Activated naive CD4-positive, alpha-beta T cell treated with anti-CD3 and anti-CD28 coated beads, Interleukin-2, amount 50 U/mL, for 24 hours (primary cell): ENCODE measurements around the gene RAET1G.
"Not testable (repeated sequence)": the region's sequence is repeated elsewhere in the genome, so short reads cannot be mapped to it uniquely, and the experiment has no call there.

ENCODE experiments used
- H3K27ac Mint-ChIP-seq: one replicate; pipeline ENCODE4 v1.8.0; 2021; ENCODE audit warnings: mild to moderate bottlenecking, mixed read lengths
- H3K27me3 Mint-ChIP-seq: one replicate; pipeline ENCODE4 v1.8.0; 2021; ENCODE audit warnings: mixed read lengths
- H3K36me3 Mint-ChIP-seq: one replicate; pipeline ENCODE4 v1.8.0; 2021; ENCODE audit warnings: mixed read lengths
- H3K4me1 Mint-ChIP-seq: one replicate; pipeline ENCODE4 v1.8.0; 2021; ENCODE audit warnings: mixed read lengths
- H3K4me3 Mint-ChIP-seq: one replicate; pipeline ENCODE4 v1.8.0; 2021; ENCODE audit warnings: mild to moderate bottlenecking, mixed read lengths
- H3K9me3 Mint-ChIP-seq: one replicate; pipeline ENCODE4 v1.8.0; 2021; ENCODE audit warnings: mixed read lengths

RAET1G gene

GRCh38 chr6:149899926-149900619, 22.8 kb downstream of the RAET1G start:
- Mint-ChIP-seq H3K36me3 (no peaks in the 10 kb centered on the region), H3K27ac (no peak overlapping the region), H3K9me3 (no peaks in the 10 kb centered on the region), H3K4me3 (no peak overlapping the region), H3K27me3 (peaks cover 3% of the 10 kb centered on the region), H3K4me1 (peaks cover 11% of the 10 kb centered on the region)

GRCh38 chr6:149899486-149899885, 23.4 kb downstream of the RAET1G start:
- Mint-ChIP-seq H3K36me3 (no peaks in the 10 kb centered on the region), H3K27ac (no peak overlapping the region), H3K27me3 (peaks cover 3% of the 10 kb centered on the region), H3K4me1 (peaks cover 11% of the 10 kb centered on the region), H3K9me3 (no peaks in the 10 kb centered on the region), H3K4me3 (no peak overlapping the region)

- no peaks in the 10 kb centered on the region for H3K9me3 Mint-ChIP-seq
- H3K27ac Mint-ChIP-seq = no peak overlapping the region
- H3K4me1 Mint-ChIP-seq = peaks cover 11% of the 10 kb centered on the region
- no peaks in the 10 kb centered on the region for H3K36me3 Mint-ChIP-seq
- no peak overlapping the region for H3K4me3 Mint-ChIP-seq
- peaks cover 3% of the 10 kb centered on the region for H3K27me3 Mint-ChIP-seq
Observed at GRCh38 chr6:149898966-149899365, 24.0 kb downstream of the RAET1G start.

GRCh38 chr6:149897855-149898744, 24.8 kb downstream of the RAET1G start, which contains the start of gene RAET1E:
Gene RAET1E, minus strand, starts transcription at chr6:149898113. Its CDS starts 7,212 bp downstream, at chr6:149890901.
- Mint-ChIP-seq H3K27ac (no peak within 1 kb of the TSS), H3K4me1 (peaks cover 11% of the 10 kb centered on the region), H3K4me3 (no peak within 1 kb of the TSS), H3K9me3 (no peaks in the 10 kb centered on the region), H3K27me3 (peaks cover 3% of the 10 kb centered on the region), H3K36me3 (no peaks in the 10 kb centered on the region)

- Mint-ChIP-seq H3K9me3 (no peaks in the 10 kb centered on the region), H3K27ac (no peak overlapping the region), H3K36me3 (no peaks in the 10 kb centered on the region), H3K4me1 (peaks cover 11% of the 10 kb centered on the region), H3K4me3 (no peak overlapping the region), H3K27me3 (no peaks in the 10 kb centered on the region)
Observed at GRCh38 chr6:149897015-149897697, 25.8 kb downstream of the RAET1G start.

- Mint-ChIP-seq H3K4me3 (no peak overlapping the region), H3K36me3 (no peaks in the 10 kb centered on the region), H3K27me3 (no peaks in the 10 kb centered on the region), H3K9me3 (no peaks in the 10 kb centered on the region), H3K27ac (no peak overlapping the region), H3K4me1 (peaks cover 11% of the 10 kb centered on the region)
Observed at GRCh38 chr6:149896491-149896890, 26.4 kb downstream of the RAET1G start.

- H3K27me3 Mint-ChIP-seq = no peaks in the 10 kb centered on the region
- no peak overlapping the region for H3K27ac Mint-ChIP-seq
- peaks cover 11% of the 10 kb centered on the region for H3K4me1 Mint-ChIP-seq
- no peaks in the 10 kb centered on the region for H3K9me3 Mint-ChIP-seq
- H3K36me3 Mint-ChIP-seq = no peaks in the 10 kb centered on the region
- H3K4me3 Mint-ChIP-seq = no peak overlapping the region
Observed at GRCh38 chr6:149895833-149896271, 27.1 kb downstream of the RAET1G start.

- Mint-ChIP-seq H3K36me3 (no peaks in the 10 kb centered on the region), H3K4me3 (no peak overlapping the region), H3K27me3 (no peaks in the 10 kb centered on the region), H3K9me3 (no peaks in the 10 kb centered on the region), H3K27ac (no peak overlapping the region), H3K4me1 (peaks cover 11% of the 10 kb centered on the region)
Observed at GRCh38 chr6:149895048-149895590, 27.8 kb downstream of the RAET1G start.

- peaks cover 11% of the 10 kb centered on the region for H3K4me1 Mint-ChIP-seq
- not testable (repeated sequence) for H3K9me3 Mint-ChIP-seq, H3K27ac Mint-ChIP-seq
Observed at GRCh38 chr6:149891864-149892263, 31.1 kb downstream of the RAET1G start.

GRCh38 chr6:149891259-149891658, 31.7 kb downstream of the RAET1G start:
- Mint-ChIP-seq H3K4me3 (no peak overlapping the region), H3K9me3 (no peaks in the 10 kb centered on the region), H3K27ac (no peak overlapping the region), H3K4me1 (peaks cover 7% of the 10 kb centered on the region), H3K27me3 (peaks cover 3% of the 10 kb centered on the region), H3K36me3 (no peaks in the 10 kb centered on the region)

More at GRCh38 chr6:149891864-149892263, 31.1 kb downstream of the RAET1G start:
- H3K27me3 Mint-ChIP-seq, H3K36me3 Mint-ChIP-seq, H3K4me3 Mint-ChIP-seq: not testable (repeated sequence)

GRCh38 chr6:149890629-149891045, 32.3 kb downstream of the RAET1G start:
- H3K27ac Mint-ChIP-seq = no peak overlapping the region
- peaks cover 3% of the 10 kb centered on the region for H3K27me3 Mint-ChIP-seq

GRCh38 chr6:149889326-149889725, 33.6 kb downstream of the RAET1G start:
- H3K9me3 Mint-ChIP-seq = no peaks in the 10 kb centered on the region
- H3K36me3 Mint-ChIP-seq = no peaks in the 10 kb centered on the region
- H3K4me3 Mint-ChIP-seq = no peak overlapping the region
- H3K27ac Mint-ChIP-seq = no peak overlapping the region
- H3K4me1 Mint-ChIP-seq = no peaks in the 10 kb centered on the region
- H3K27me3 Mint-ChIP-seq = peaks cover 3% of the 10 kb centered on the region

More at GRCh38 chr6:149890629-149891045, 32.3 kb downstream of the RAET1G start:
- peaks cover 1% of the 10 kb centered on the region for H3K4me1 Mint-ChIP-seq
- no peak overlapping the region for H3K4me3 Mint-ChIP-seq
- H3K9me3 Mint-ChIP-seq = no peaks in the 10 kb centered on the region
- no peaks in the 10 kb centered on the region for H3K36me3 Mint-ChIP-seq

- peaks cover 3% of the 10 kb centered on the region for H3K27me3 Mint-ChIP-seq
- H3K4me1 Mint-ChIP-seq = no peaks in the 10 kb centered on the region
- H3K36me3 Mint-ChIP-seq = no peaks in the 10 kb centered on the region
- H3K9me3 Mint-ChIP-seq = no peaks in the 10 kb centered on the region
- no peak overlapping the region for H3K4me3 Mint-ChIP-seq
- H3K27ac Mint-ChIP-seq = no peak overlapping the region
Observed at GRCh38 chr6:149888659-149889058, 34.3 kb downstream of the RAET1G start.

- no peaks in the 10 kb centered on the region for H3K4me1 Mint-ChIP-seq
- no peaks in the 10 kb centered on the region for H3K36me3 Mint-ChIP-seq
- no peak overlapping the region for H3K4me3 Mint-ChIP-seq
- peaks cover 3% of the 10 kb centered on the region for H3K27me3 Mint-ChIP-seq
- no peaks in the 10 kb centered on the region for H3K9me3 Mint-ChIP-seq
- no peak overlapping the region for H3K27ac Mint-ChIP-seq
Observed at GRCh38 chr6:149888093-149888492, 34.8 kb downstream of the RAET1G start.

- Mint-ChIP-seq H3K36me3 (no peaks in the 10 kb centered on the region), H3K27me3 (peaks cover 3% of the 10 kb centered on the region), H3K9me3 (no peaks in the 10 kb centered on the region), H3K4me3 (no peak overlapping the region), H3K27ac (no peak overlapping the region), H3K4me1 (no peaks in the 10 kb centered on the region)
Observed at GRCh38 chr6:149887343-149887742, 35.6 kb downstream of the RAET1G start.
